GM12891 (cell line): ENCODE measurements around the gene SUSD5.

Experiments used
- POLR2A ChIP-seq: IDR thresholded peaks from 2 replicates; pipeline ENCODE4 v1.6.1; 2011; ENCODE audit warnings: low read depth, low read length, control low read depth
- POLR2AphosphoS5 ChIP-seq: IDR thresholded peaks from 2 replicates; pipeline ENCODE4 v1.6.1; 2011; ENCODE audit warnings: low read depth, low read length, control low read depth
- SPI1 ChIP-seq: IDR thresholded peaks from 2 replicates; pipeline ENCODE4 v1.6.1; 2011; ENCODE audit warnings: low read depth, low read length, control low read depth
- TAF1 ChIP-seq: IDR thresholded peaks from 2 replicates; pipeline ENCODE4 v1.6.1; 2011; ENCODE audit warnings: low read depth, low read length, control low read depth

GRCh38 chr3:33122991-33123390, 95.6 kb downstream of the SUSD5 start:
- no peak for TF ChIP-seq POLR2A
- no peak for TF ChIP-seq SPI1
- TF ChIP-seq POLR2AphosphoS5: no peak
- no peak for TF ChIP-seq TAF1
